ENCODE data around the gene SMAGP.

DNA sequence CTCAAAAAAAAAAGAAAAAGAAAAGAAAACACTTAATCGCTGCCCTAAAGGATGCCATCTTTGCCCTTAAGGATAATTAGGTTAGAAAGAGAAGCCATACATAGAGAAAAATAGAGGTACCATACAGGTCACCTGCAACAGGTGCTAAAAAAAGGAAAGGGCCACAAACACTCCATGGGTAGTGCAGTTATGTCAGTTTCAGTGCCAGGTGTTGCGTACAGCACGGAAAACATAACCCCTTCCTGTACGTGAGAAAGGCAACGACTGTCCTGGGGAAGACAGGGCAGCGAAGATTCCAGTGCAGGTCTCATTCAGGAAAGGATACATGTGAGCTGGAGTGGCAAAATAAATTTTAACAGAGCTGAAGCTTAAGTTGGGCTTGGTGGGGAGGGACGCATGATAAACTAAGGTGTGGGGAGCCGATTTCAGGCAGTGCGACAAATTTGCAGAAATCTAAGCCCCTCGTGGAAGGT is 32.1 kb downstream of the SMAGP start:
- TF ChIP-seq POLR2A (IDR thresholded peaks at IDR 0.05; ENCODE audit: low read length) (no peak), GATA1 (IDR thresholded peaks at IDR 0.05; ENCODE audit: low read depth, low read length) (no peak)
